DMS153 treated with DMSO at 0.1 percent for 48 hours (cell line): ENCODE results near the gene GTF3C2.
"Not testable (repeated sequence)": the region's sequence is repeated elsewhere in the genome, so short reads cannot be mapped to it uniquely, and the experiment has no call there.

ENCODE experiments used
- DNase-seq: peaks from one replicate; lab custom pipeline; 2025; ENCODE audit not compliant: unreplicated experiment; lab: John Stamatoyannopoulos, UW

GTF3C2 gene

GRCh38 chr2:27303093-27304025, 53.2 kb downstream of the GTF3C2 start:
- peak; percentile 73 for DNase-seq

DNA sequence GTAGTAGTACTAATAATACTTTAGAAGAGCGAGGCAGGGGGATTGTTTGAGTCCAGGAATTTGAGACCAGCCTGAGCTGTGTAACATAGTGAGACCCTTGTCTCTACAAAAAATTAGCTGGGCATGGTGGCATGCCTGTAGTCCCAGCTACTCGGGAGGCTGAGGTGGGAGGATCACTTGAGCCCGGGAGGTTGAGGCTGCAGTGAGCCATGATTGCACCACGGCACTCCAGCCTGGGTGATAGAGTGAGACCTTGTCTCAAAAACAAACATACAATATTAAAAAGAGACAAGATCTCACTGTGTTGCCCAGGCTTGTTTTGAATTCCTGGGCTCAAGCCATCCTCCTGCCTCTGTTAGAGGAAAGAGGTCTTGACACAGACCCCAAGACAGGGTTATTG, 56.0 kb downstream of the GTF3C2 start:
- DNase-seq = not testable (repeated sequence)

- DNase-seq = no peak
These were observed 58.0 kb downstream of the GTF3C2 start for GRCh38 chr2:27298391-27299080.

- no peak for DNase-seq
These were observed 59.4 kb downstream of the GTF3C2 start for GRCh38 chr2:27297195-27297594.

DNA sequence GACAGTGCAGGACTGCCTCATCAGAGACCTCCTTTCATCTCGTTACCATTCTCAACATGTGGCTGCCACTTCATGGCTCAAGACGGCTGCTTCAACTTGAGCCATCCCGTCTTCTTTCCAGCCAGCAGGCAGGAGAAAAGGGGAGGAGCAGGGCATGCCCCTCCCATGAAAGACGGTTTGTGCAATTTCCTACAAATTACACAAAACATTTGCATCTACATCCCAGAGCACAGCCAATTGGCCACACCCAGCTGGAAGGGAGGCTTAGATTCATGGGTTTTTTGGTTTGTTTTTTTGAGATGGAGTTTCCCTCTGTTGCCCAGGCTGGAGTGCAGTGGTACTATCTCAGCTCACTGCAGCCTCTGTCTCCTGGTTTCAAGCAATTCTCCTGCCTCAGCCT, 60.1 kb downstream of the GTF3C2 start:
- no peak for DNase-seq

DNA sequence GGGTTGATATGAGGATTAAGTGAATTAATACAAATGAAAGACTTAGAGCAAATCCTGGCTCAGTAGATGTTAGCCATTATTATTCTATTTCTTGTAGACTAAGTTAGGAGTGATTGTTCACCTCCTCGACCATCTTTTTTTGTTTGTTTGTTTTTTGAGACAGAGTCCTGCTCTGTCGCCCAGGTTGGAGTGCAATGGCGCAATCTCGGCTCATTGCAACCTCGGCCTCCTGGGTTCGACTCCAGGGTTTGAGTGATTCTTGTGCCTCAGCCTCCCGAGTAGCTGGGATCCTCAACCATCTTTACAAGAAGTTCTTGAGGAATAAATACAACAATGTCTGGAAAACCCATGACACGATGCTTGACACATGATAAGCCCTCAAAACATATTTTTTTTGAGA, 61.6 kb downstream of the GTF3C2 start:
- no peak for DNase-seq

DNA sequence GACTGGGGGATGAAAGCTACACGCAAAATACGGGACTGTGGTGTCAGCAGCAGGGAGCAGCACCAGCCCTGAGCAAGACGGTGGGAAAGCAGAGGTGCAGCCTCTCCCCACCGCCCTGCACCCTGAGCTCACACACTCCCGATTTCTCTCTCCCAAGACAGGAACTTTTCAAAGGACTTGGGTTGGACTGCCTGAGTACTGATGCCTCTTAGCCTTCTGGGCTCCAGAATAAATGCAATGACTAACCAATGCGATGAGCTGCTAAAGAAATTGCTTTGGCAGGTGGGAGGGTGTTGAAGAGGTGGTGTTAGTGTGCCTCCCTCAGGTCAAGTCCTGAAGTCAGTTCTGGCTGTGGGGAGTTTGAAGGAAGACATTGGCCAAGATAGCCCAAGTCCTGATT, 64.7 kb downstream of the GTF3C2 start:
- no peak for DNase-seq

DNA sequence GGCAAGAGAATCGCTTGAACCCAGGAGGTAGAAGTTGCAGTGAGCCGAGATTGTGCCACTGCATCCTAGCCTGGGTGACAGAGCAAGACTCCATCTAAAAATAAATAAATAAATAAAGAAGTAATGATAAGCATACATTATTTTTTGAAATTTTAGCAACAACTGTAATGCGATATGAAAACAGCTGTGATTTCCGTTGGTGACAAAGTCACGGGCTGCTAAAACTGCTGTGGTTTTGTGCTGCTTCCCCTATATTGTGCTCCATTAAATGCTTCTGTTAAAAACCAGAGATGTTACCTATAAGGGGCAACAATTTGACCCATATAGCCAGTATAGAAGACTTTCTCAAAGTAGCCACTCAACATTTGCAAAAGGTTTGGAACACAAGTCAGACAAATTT, 66.0 kb downstream of the GTF3C2 start:
- no peak for DNase-seq

DNA sequence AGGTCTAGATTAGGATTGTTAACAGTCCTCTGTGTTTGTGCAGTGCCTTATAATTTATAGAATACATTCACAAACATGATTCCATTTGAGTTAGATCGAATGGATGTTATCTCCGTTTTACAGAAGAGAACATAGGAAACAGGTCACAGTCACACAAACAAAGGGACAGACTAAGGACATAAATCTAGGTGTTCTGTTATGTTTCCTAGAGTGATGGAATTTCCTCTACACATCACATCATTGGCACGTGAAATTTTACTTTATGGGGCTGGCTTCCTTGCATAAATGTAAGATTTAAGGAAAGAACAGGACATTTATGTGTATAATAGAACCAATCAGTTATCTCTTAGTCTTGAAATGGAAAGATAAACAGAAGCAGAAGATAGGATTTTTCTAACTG, 68.0 kb downstream of the GTF3C2 start:
- no peak for DNase-seq

DNA sequence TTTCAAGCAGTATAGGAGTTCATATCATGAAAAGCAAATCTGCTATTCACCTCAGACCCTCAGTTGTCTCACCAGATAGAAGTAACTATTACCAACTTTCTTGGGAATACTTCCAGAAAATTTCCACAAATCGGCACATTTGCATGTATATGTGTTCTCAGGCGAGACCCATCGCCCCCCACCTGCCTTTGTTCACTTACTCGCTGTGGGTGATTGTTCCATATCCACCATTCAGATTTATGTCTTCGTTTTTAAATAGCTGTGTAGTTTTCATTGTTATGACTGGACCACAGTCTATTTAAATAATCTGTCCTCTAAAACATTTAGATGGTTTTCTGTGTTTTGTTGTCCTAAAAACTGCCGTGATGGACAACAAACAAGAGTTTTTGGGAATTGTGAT, 71.1 kb downstream of the GTF3C2 start:
- no peak for DNase-seq

GRCh38 chr2:27284996-27285395, 71.6 kb downstream of the GTF3C2 start:
- no peak for DNase-seq

DNA sequence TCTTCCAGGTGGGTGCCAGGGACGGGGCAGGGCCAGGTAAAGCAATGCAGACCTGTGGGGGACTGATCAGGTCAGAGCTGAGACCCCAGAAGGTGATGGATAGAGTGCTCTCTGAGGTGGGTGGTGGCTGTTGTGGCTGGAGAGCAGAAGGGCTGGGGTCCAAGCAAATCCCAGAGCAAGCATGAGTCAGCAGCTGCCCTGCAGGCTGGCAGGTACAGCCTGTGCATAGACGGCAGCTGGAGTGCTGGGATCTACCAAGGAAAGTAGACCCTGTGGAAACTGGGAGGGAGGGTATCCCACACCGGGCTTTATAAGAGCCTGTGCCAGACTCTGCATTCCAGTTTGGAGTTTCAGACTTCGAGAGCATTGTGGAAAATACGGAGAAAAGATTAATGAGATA, 73.7 kb downstream of the GTF3C2 start:
- DNase-seq = no peak

- no peak for DNase-seq
These were observed 74.6 kb downstream of the GTF3C2 start, which contains the start of gene TRIM54 for GRCh38 chr2:27281855-27282559. TRIM54 (plus strand) TSS chr2:27282429; CDS start chr2:27282732, 303 bp downstream.

- DNase-seq = no peak
These were observed 75.1 kb downstream of the GTF3C2 start for GRCh38 chr2:27281442-27281841.

GRCh38 chr2:27280826-27281225, 75.7 kb downstream of the GTF3C2 start:
- DNase-seq = no peak

GRCh38 chr2:27278010-27278409, 78.6 kb downstream of the GTF3C2 start:
- DNase-seq = no peak
